Upper lobe of left lung (tissue), 6 donors: Measurements from ENCODE around the gene FXYD6. TPM values are rescaled to one million over a fixed set of nuclear protein-coding genes. Genes with fewer than 3 reads are reported as not detected.

ENCODE experiments used
- ATAC-seq, 2 donors: fragments of 200-7000 bp; cut with Tn5 transposase; one replicate each; pipeline ENCODE4 v1.9.1; 2022; ENCODE audit warnings: mild to moderate bottlenecking in 2 of 2, moderate library complexity in 2 of 2; ENCODE audit not compliant: low FRiP score in 2 of 2
- DNase-seq, 2 donors: peaks; one replicate each; pipeline ENCODE4 v3.0.0-alpha.2; 2019 to 2020
- H3K27ac ChIP-seq, 4 donors: fragments of 200-600 bp; sonication (generic); one replicate each; pipeline ENCODE4 v1.5.1; 2016 to 2019
- H3K27me3 ChIP-seq, 4 donors: fragments of 200-600 bp; sonication (generic); one replicate each; pipeline ENCODE4 v1.5.1; 2017 to 2019
- H3K36me3 ChIP-seq, 4 donors: fragments of 200-600 bp; sonication (generic); one replicate each; pipeline ENCODE4 v1.5.1; 2016 to 2019
- H3K4me1 ChIP-seq, 4 donors: fragments of 200-600 bp; sonication (generic); one replicate each; pipeline ENCODE4 v1.5.1; 2018 to 2019
- H3K4me3 ChIP-seq, 4 donors: fragments of 200-600 bp; sonication (generic); one replicate each; pipeline ENCODE4 v1.5.1; 2017 to 2019; ENCODE audit warnings: mild to moderate bottlenecking in 2 of 4, moderate library complexity in 1 of 4
- H3K9me3 ChIP-seq, 4 donors: fragments of 200-600 bp; sonication (generic); one replicate each; pipeline ENCODE4 v1.5.1; 2018 to 2019
- CTCF ChIP-seq, 6 experiments: fragments of 450-650 bp in 4 of 6; fragments of 200-600 bp in 2 of 6; sonication (generic) in 2 of 6; IDR thresholded peaks; one replicate each; pipeline ENCODE4 v1.5.1; 2016 to 2019; ENCODE audit warnings: antibody characterized with exemption in 6 of 6
- EP300 ChIP-seq, 4 donors: sonication (generic); formaldehyde crosslinking; IDR thresholded peaks; one replicate each; pipeline ENCODE4 v1.5.1; 2017; ENCODE audit warnings: antibody characterized with exemption in 4 of 4, control low read depth in 2 of 4
- POLR2A ChIP-seq, 4 donors: fragments of 450-650 bp; IDR thresholded peaks; one replicate each; pipeline ENCODE4 v1.5.1; 2016 to 2017; ENCODE audit warnings: antibody characterized with exemption in 4 of 4, mild to moderate bottlenecking in 2 of 4
- POLR2AphosphoS5 ChIP-seq, 2 donors: sonication (generic); formaldehyde crosslinking; IDR thresholded peaks; one replicate each; pipeline ENCODE4 v1.5.1; 2017; ENCODE audit warnings: antibody characterized with exemption in 2 of 2
- WGBS, 2 donors: methylation state at CpG; one replicate each; pipeline ENCODE4 v1.1.5; 2017 to 2018; 5-methylcytosine and 5-hydroxymethylcytosine counted together
- total RNA-seq, 6 donors: library from RNA; depleted of rRNA in 4 of 6; stranded (reverse); fragments of >200 nt in 4 of 6; gene quantifications; one replicate each; pipeline versions ENCODE4 v1.1.0 to v1.2.1, GENCODE V29; 2016 to 2021
- donor health status: DM: no; HTN: no; CAD: no; lungs with moderate emphysema.
- donor health status: DM: no; HTN: yes; CAD: no; lungs with severe emphysema.

FXYD6 gene
- total RNA-seq, 6 donors from 2014 or later = 16.2 to 61.4 (median 33.8) TPM

- Histone ChIP-seq H3K4me1 (no peaks in the 10 kb centered on the region), H3K9me3 (no peaks in the 10 kb centered on the region), H3K27me3 (no peaks in the 10 kb centered on the region), H3K27ac (no peak overlapping the region), H3K36me3 (no peaks in the 10 kb centered on the region), H3K4me3 (no peak overlapping the region)
- ATAC-seq = peak in 1 of 2 donors; percentile 62
- TF ChIP-seq POLR2AphosphoS5 (IDR thresholded peaks at IDR 0.05) = no peak
- no peak for TF ChIP-seq POLR2A (IDR thresholded peaks at IDR 0.05)
- no peak for TF ChIP-seq EP300 (IDR thresholded peaks at IDR 0.05)
- no peak for TF ChIP-seq CTCF (IDR thresholded peaks at IDR 0.05)
- WGBS, 2 donors = 65 to 71% methylated on average over 4 of the region's 4 CpGs
- peak in 1 of 2 donors; percentile 20 for DNase-seq
Measured at GRCh38 chr11:117900121-117900648, 23.7 kb upstream of the FXYD6 start.

GRCh38 chr11:117898059-117898458, 21.6 kb upstream of the FXYD6 start:
- Histone ChIP-seq H3K9me3 (no peaks in the 10 kb centered on the region), H3K27me3 (no peaks in the 10 kb centered on the region), H3K4me3 (no peak overlapping the region), H3K27ac (no peak overlapping the region), H3K4me1 (no peaks in the 10 kb centered on the region), H3K36me3 (no peaks in the 10 kb centered on the region)
- WGBS, 2 donors = 89 to 91% methylated on average over 4 of the region's 4 CpGs
- TF ChIP-seq POLR2A (IDR thresholded peaks at IDR 0.05) (no peak), EP300 (IDR thresholded peaks at IDR 0.05) (no peak), CTCF (IDR thresholded peaks at IDR 0.05) (no peak), POLR2AphosphoS5 (IDR thresholded peaks at IDR 0.05) (no peak)
- ATAC-seq = peak in 1 of 2 donors; percentile 10
- peak in 1 of 2 donors; percentile 10 for DNase-seq

- ATAC-seq (no peak), DNase-seq (no peak)
- no peaks in the 10 kb centered on the region for H3K27me3 ChIP-seq
- 96 to 98% methylated on average over 3 of the region's 3 CpGs for WGBS, 2 donors
- no peak overlapping the region for H3K27ac ChIP-seq
- H3K4me1 ChIP-seq = peaks cover 0 to 7% (median 0%) of the 10 kb centered on the region in 4 donors
- TF ChIP-seq POLR2AphosphoS5 (IDR thresholded peaks at IDR 0.05) (no peak), EP300 (IDR thresholded peaks at IDR 0.05) (no peak), CTCF (IDR thresholded peaks at IDR 0.05) (no peak), POLR2A (IDR thresholded peaks at IDR 0.05) (no peak)
- no peaks in the 10 kb centered on the region for H3K36me3 ChIP-seq
- no peaks in the 10 kb centered on the region for H3K9me3 ChIP-seq
- no peak overlapping the region for H3K4me3 ChIP-seq
Measured at GRCh38 chr11:117892651-117893050, 16.2 kb upstream of the FXYD6 start.

- Histone ChIP-seq H3K4me3 (no peak overlapping the region), H3K4me1 (peaks cover 0 to 8% (median 2%) of the 10 kb centered on the region in 4 donors), H3K27me3 (no peaks in the 10 kb centered on the region), H3K36me3 (no peaks in the 10 kb centered on the region), H3K9me3 (no peaks in the 10 kb centered on the region), H3K27ac (no peak overlapping the region)
- 85 to 100% methylated on average over 2 of the region's 2 CpGs for WGBS, 2 donors
- DNase-seq (no peak), ATAC-seq (no peak)
- TF ChIP-seq EP300 (IDR thresholded peaks at IDR 0.05) = no peak
- no peak for TF ChIP-seq POLR2AphosphoS5 (IDR thresholded peaks at IDR 0.05)
- TF ChIP-seq CTCF (IDR thresholded peaks at IDR 0.05) = no peak
Measured at GRCh38 chr11:117891362-117891761, 14.9 kb upstream of the FXYD6 start.

GRCh38 chr11:117888139-117888566, 11.7 kb upstream of the FXYD6 start:
- Histone ChIP-seq H3K27me3 (no peaks in the 10 kb centered on the region), H3K36me3 (no peaks in the 10 kb centered on the region), H3K27ac (no peak overlapping the region), H3K4me3 (no peak overlapping the region), H3K9me3 (no peaks in the 10 kb centered on the region), H3K4me1 (peaks cover 0 to 18% (median 7%) of the 10 kb centered on the region in 4 donors)
- peak in 1 of 2 donors; percentile 73 for ATAC-seq
- no peak for DNase-seq
- WGBS, 2 donors = 68 to 73% methylated on average over 8 of the region's 8 CpGs
- TF ChIP-seq EP300 (IDR thresholded peaks at IDR 0.05) (no peak), POLR2AphosphoS5 (IDR thresholded peaks at IDR 0.05) (no peak), CTCF (IDR thresholded peaks at IDR 0.05) (no peak), POLR2A (IDR thresholded peaks at IDR 0.05) (no peak)
